ENCODE measurements around the gene KCNN4. TPM values are rescaled to one million over a fixed set of nuclear protein-coding genes. Genes with fewer than 3 reads are reported as not detected.

KCNN4 gene
- total and polyA plus RNA-seq, 2 experiments from 2014 or later: 3.6 to 5.4 TPM

GRCh38 chr19:43738780-43739211 lies 42.0 kb downstream of the KCNN4 start:
- H3K27ac ChIP-seq: no peak overlapping the region
- TF ChIP-seq EZH2 (IDR thresholded peaks at IDR 0.05; ENCODE audit: borderline replicate concordance): no peak
- no peak overlapping the region for H3K4me3 ChIP-seq
- WGBS (ENCODE audit: low lambda C conversion rate, missing lambda C conversion rate): 79% methylated on average over 5 of the region's 5 CpGs
- no peak overlapping the region for H2AFZ ChIP-seq
- H3K9me2 ChIP-seq (replicated peaks; ENCODE audit: insufficient read depth): no peaks in the 10 kb centered on the region
- H4K20me1 ChIP-seq (ENCODE audit: insufficient read depth, poor library complexity, severe bottlenecking): no peaks in the 10 kb centered on the region
- no peak for DNase-seq (ENCODE audit: low spot score)
- no peaks in the 10 kb centered on the region for H3K27me3 ChIP-seq
- H3K79me2 ChIP-seq: no peaks in the 10 kb centered on the region
- no peaks in the 10 kb centered on the region for H3K4me1 ChIP-seq (ENCODE audit: insufficient read depth)
- H3K9me3 ChIP-seq (ENCODE audit: low read depth): no peaks in the 10 kb centered on the region
- H3K36me3 ChIP-seq (replicated peaks; ENCODE audit: insufficient read depth, low read depth): peaks cover 4% of the 10 kb centered on the region
- no peak overlapping the region for H3K4me2 ChIP-seq

GRCh38 chr19:43735957-43736356 lies 44.8 kb downstream of the KCNN4 start:
- Histone ChIP-seq H3K9me3 (ENCODE audit: low read depth) (no peaks in the 10 kb centered on the region), H3K9me2 (replicated peaks; ENCODE audit: insufficient read depth) (no peaks in the 10 kb centered on the region), H3K4me1 (ENCODE audit: insufficient read depth) (no peaks in the 10 kb centered on the region), H3K79me2 (no peaks in the 10 kb centered on the region), H3K27me3 (no peaks in the 10 kb centered on the region), H3K36me3 (replicated peaks; ENCODE audit: insufficient read depth, low read depth) (peaks cover 4% of the 10 kb centered on the region), H3K4me2 (no peak overlapping the region), H4K20me1 (ENCODE audit: insufficient read depth, poor library complexity, severe bottlenecking) (no peaks in the 10 kb centered on the region), H2AFZ (no peak overlapping the region), H3K4me3 (no peak overlapping the region), H3K27ac (no peak overlapping the region)
- TF ChIP-seq EZH2phosphoT487 (IDR thresholded peaks at IDR 0.05; ENCODE audit: low read depth, severe bottlenecking, unreplicated experiment) (no peak), CTCF (IDR thresholded peaks at IDR 0.05; ENCODE audit: poor library complexity) (no peak), EZH2 (IDR thresholded peaks at IDR 0.05; ENCODE audit: borderline replicate concordance) (no peak)
- no peak for DNase-seq (ENCODE audit: low spot score)

GRCh38 chr19:43735013-43735412 lies 45.8 kb downstream of the KCNN4 start:
- no peak overlapping the region for H2AFZ ChIP-seq
- WGBS (ENCODE audit: low lambda C conversion rate, missing lambda C conversion rate): 96% methylated on average over 6 of the region's 6 CpGs

GRCh38 chr19:43731846-43732245 lies 48.9 kb downstream of the KCNN4 start:
- Histone ChIP-seq H4K20me1 (ENCODE audit: insufficient read depth, poor library complexity, severe bottlenecking) (no peaks in the 10 kb centered on the region), H3K9me3 (ENCODE audit: low read depth) (no peaks in the 10 kb centered on the region), H2AFZ (no peak overlapping the region), H3K4me1 (ENCODE audit: insufficient read depth) (no peaks in the 10 kb centered on the region), H3K9me2 (replicated peaks; ENCODE audit: insufficient read depth) (no peaks in the 10 kb centered on the region), H3K27ac (no peak overlapping the region), H3K4me3 (no peak overlapping the region), H3K27me3 (no peaks in the 10 kb centered on the region), H3K79me2 (no peaks in the 10 kb centered on the region), H3K4me2 (no peak overlapping the region), H3K36me3 (replicated peaks; ENCODE audit: insufficient read depth, low read depth) (peaks cover 4% of the 10 kb centered on the region)
- 88% methylated on average over 1 of the region's 1 CpG for WGBS (ENCODE audit: low lambda C conversion rate, missing lambda C conversion rate)
- no peak for DNase-seq (ENCODE audit: low spot score)
- TF ChIP-seq EZH2 (IDR thresholded peaks at IDR 0.05; ENCODE audit: borderline replicate concordance) (no peak), CTCF (IDR thresholded peaks at IDR 0.05; ENCODE audit: poor library complexity) (no peak), EZH2phosphoT487 (IDR thresholded peaks at IDR 0.05; ENCODE audit: low read depth, severe bottlenecking, unreplicated experiment) (no peak)

More at GRCh38 chr19:43735013-43735412, 45.8 kb downstream of the KCNN4 start:
- Histone ChIP-seq H3K4me2 (no peak overlapping the region), H3K4me1 (ENCODE audit: insufficient read depth) (no peaks in the 10 kb centered on the region), H3K27ac (no peak overlapping the region), H3K4me3 (no peak overlapping the region), H3K27me3 (no peaks in the 10 kb centered on the region), H3K9me2 (replicated peaks; ENCODE audit: insufficient read depth) (no peaks in the 10 kb centered on the region), H3K9me3 (ENCODE audit: low read depth) (no peaks in the 10 kb centered on the region), H3K79me2 (no peaks in the 10 kb centered on the region), H4K20me1 (ENCODE audit: insufficient read depth, poor library complexity, severe bottlenecking) (no peaks in the 10 kb centered on the region), H3K36me3 (replicated peaks; ENCODE audit: insufficient read depth, low read depth) (peaks cover 4% of the 10 kb centered on the region)
- no peak for DNase-seq (ENCODE audit: low spot score)
- no peak for TF ChIP-seq EZH2phosphoT487 (IDR thresholded peaks at IDR 0.05; ENCODE audit: low read depth, severe bottlenecking, unreplicated experiment)
- TF ChIP-seq CTCF (IDR thresholded peaks at IDR 0.05; ENCODE audit: poor library complexity): no peak
- TF ChIP-seq EZH2 (IDR thresholded peaks at IDR 0.05; ENCODE audit: borderline replicate concordance): no peak
